ENCODE measurements around the gene DDX43. TPM values are rescaled to one million over a fixed set of nuclear protein-coding genes. Genes with fewer than 3 reads are reported as not detected.

DDX43 gene
- total RNA-seq, 1 experiment from 2014 or later: not detected

GRCh38 chr6:73418081-73418741 is 23.6 kb downstream of the DDX43 start (continued):
- TF ChIP-seq SIN3A (IDR thresholded peaks at IDR 0.05; ENCODE audit: low read depth) (no peak), CBX3 (IDR thresholded peaks at IDR 0.05; ENCODE audit: low read depth) (no peak), SRF (IDR thresholded peaks at IDR 0.05; ENCODE audit: low read depth) (no peak), ATF3 (IDR thresholded peaks at IDR 0.05) (no peak), FOSL1 (IDR thresholded peaks at IDR 0.05; ENCODE audit: low read depth) (no peak), EGR1 (IDR thresholded peaks at IDR 0.05; ENCODE audit: low read depth) (no peak), JUND (IDR thresholded peaks at IDR 0.05) (no peak)

- Histone ChIP-seq H3K9ac (ENCODE audit: low read length) (no peak overlapping the region), H3K27me3 (ENCODE audit: insufficient read depth, low read length) (no peaks in the 10 kb centered on the region), H3K4me1 (ENCODE audit: control insufficient read depth in 1 of 2, insufficient read depth in 2 of 2, low read length in 2 of 2) (no peaks in the 10 kb centered on the region), H2AFZ (ENCODE audit: low read depth, low read length, poor library complexity, severe bottlenecking) (no peak overlapping the region), H3K79me2 (ENCODE audit: insufficient read depth, low read length) (no peaks in the 10 kb centered on the region), H4K20me1 (ENCODE audit: insufficient read depth) (no peaks in the 10 kb centered on the region), H3K27ac (ENCODE audit: low read depth, low read length) (no peak overlapping the region), H3K4me3 (replicated peaks in 1 of 2; ENCODE audit: low read depth in 1 of 2, low read length in 2 of 2) (no peak overlapping the region), H3K4me2 (ENCODE audit: low read length) (no peak overlapping the region), H3K36me3 (ENCODE audit: control insufficient read depth in 1 of 2, insufficient read depth in 2 of 2, low read length in 2 of 2) (no peaks in the 10 kb centered on the region), H3K9me3 (ENCODE audit: control insufficient read depth in 1 of 2, insufficient read depth in 1 of 2, low read depth in 1 of 2, low read length in 2 of 2) (no peaks in the 10 kb centered on the region), H3K9me2 (ENCODE audit: insufficient read depth) (no peaks in the 10 kb centered on the region)
- ChIA-PET RAD21 (ENCODE audit: low non-redundant PET in 1 of 2, low total read pairs in 2 of 2, uncharacterized antibody in 2 of 2, unreplicated experiment in 2 of 2) (no interaction called here), CTCF (no interaction called here), POLR2A (no interaction called here)
- ATAC-seq: no peak
- intact Hi-C loops (cut with micrococcal nuclease): no loop called here
- no TSS peak for BruUV-seq (replicated peaks)
- TF ChIP-seq EGR1 (IDR thresholded peaks at IDR 0.05; ENCODE audit: low read depth): no peak
- no peak for TF ChIP-seq YY1 (IDR thresholded peaks at IDR 0.05; ENCODE audit: extremely low read depth, insufficient replicate concordance, low read depth, low read length)
- no peak for DNase-seq (ENCODE audit: low read depth, low spot score)
Observed at GRCh38 chr6:73421534-73421933, 26.9 kb downstream of the DDX43 start.

GRCh38 chr6:73435236-73435635 is 40.6 kb downstream of the DDX43 start:
- Histone ChIP-seq H3K4me1 (ENCODE audit: control insufficient read depth in 1 of 2, insufficient read depth in 2 of 2, low read length in 2 of 2) (no peaks in the 10 kb centered on the region), H3K36me3 (ENCODE audit: control insufficient read depth in 1 of 2, insufficient read depth in 2 of 2, low read length in 2 of 2) (no peaks in the 10 kb centered on the region), H4K20me1 (ENCODE audit: insufficient read depth) (no peaks in the 10 kb centered on the region), H3K27me3 (ENCODE audit: insufficient read depth, low read length) (no peaks in the 10 kb centered on the region), H3K9ac (ENCODE audit: low read length) (no peak overlapping the region), H3K4me3 (replicated peaks in 1 of 2; ENCODE audit: low read depth in 1 of 2, low read length in 2 of 2) (no peak overlapping the region), H2AFZ (ENCODE audit: low read depth, low read length, poor library complexity, severe bottlenecking) (peak overlapping the region; percentile 16), H3K9me3 (ENCODE audit: control insufficient read depth in 1 of 2, insufficient read depth in 1 of 2, low read depth in 1 of 2, low read length in 2 of 2) (no peaks in the 10 kb centered on the region), H3K27ac (ENCODE audit: low read depth, low read length) (no peak overlapping the region), H3K79me2 (ENCODE audit: insufficient read depth, low read length) (no peaks in the 10 kb centered on the region; the same call in 1 of the 2 replicates), H3K9me2 (ENCODE audit: insufficient read depth) (no peaks in the 10 kb centered on the region), H3K4me2 (ENCODE audit: low read length) (no peak overlapping the region)
- ChIA-PET POLR2A (no interaction called here), RAD21 (ENCODE audit: low non-redundant PET in 1 of 2, low total read pairs in 2 of 2, uncharacterized antibody in 2 of 2, unreplicated experiment in 2 of 2) (no interaction called here), CTCF (no interaction called here)
- ATAC-seq (no peak), DNase-seq (ENCODE audit: low read depth, low spot score) (no peak)
- intact Hi-C loops (cut with micrococcal nuclease): no loop called here
- no TSS peak for BruUV-seq (replicated peaks)
- TF ChIP-seq CEBPB (IDR thresholded peaks at IDR 0.05; ENCODE audit: low read depth) (no peak), SRF (IDR thresholded peaks at IDR 0.05; ENCODE audit: low read depth) (no peak), RAD21 (IDR thresholded peaks at IDR 0.05; ENCODE audit: low read depth) (no peak), ZBTB33 (IDR thresholded peaks at IDR 0.05; ENCODE audit: extremely low read depth, insufficient replicate concordance, low read length) (no peak), YY1 (IDR thresholded peaks at IDR 0.05; ENCODE audit: extremely low read depth, insufficient replicate concordance, low read depth, low read length) (no peak), EZH2 (IDR thresholded peaks at IDR 0.05) (no peak), POLR2AphosphoS5 (IDR thresholded peaks at IDR 0.05; ENCODE audit: low read depth, low read length) (no peak), ELF1 (IDR thresholded peaks at IDR 0.05; ENCODE audit: borderline replicate concordance, low read depth) (no peak), CBX3 (IDR thresholded peaks at IDR 0.05; ENCODE audit: low read depth) (no peak), ZNF274 (IDR thresholded peaks at IDR 0.05; ENCODE audit: low read depth, low read length) (no peak), TCF7L2 (IDR thresholded peaks at IDR 0.05; ENCODE audit: borderline replicate concordance, extremely low read depth, insufficient read depth, insufficient read length) (no peak)
